ENCODE measurements around the gene THBS3. TPM values are rescaled to one million over a fixed set of nuclear protein-coding genes. Genes with fewer than 3 reads are reported as not detected.

Gene THBS3
- total and polyA plus RNA-seq, 2 of the 13 experiments (the other 11 are each of a cell fraction or from before 2014, with no cell fraction given): 0.86 to 3.6 TPM

- Histone ChIP-seq H3K4me2 (ENCODE audit: low read depth, low read length) (no peak overlapping the region), H3K27me3 (ENCODE audit: control insufficient read depth in 1 of 2, insufficient read depth in 2 of 2, low read length in 2 of 2) (peaks cover 6 to 49% of the 10 kb centered on the region in 2 experiments; a peak in 4 of 5 replicates), H4K20me1 (ENCODE audit: insufficient read depth, low read length) (no peaks in the 10 kb centered on the region), H3K4me1 (ENCODE audit: insufficient read depth, low read length) (peaks cover 38% of the 10 kb centered on the region), H3K27ac (ENCODE audit: extremely low read length, insufficient read depth, low read length) (no peak overlapping the region), H3K79me2 (ENCODE audit: insufficient read depth, low read length) (no peaks in the 10 kb centered on the region), H3K9ac (ENCODE audit: insufficient read depth, low read depth, low read length) (no peak overlapping the region), H3K36me3 (replicated peaks in 1 of 2; ENCODE audit: control insufficient read depth in 1 of 2, insufficient read depth in 2 of 2, low read length in 2 of 2) (no peaks in the 10 kb centered on the region), H3K9me3 (ENCODE audit: low read length) (no peaks in the 10 kb centered on the region), H3K4me3 (replicated peaks in 1 of 3; ENCODE audit: insufficient read depth in 1 of 3, low read depth in 2 of 3, low read length in 3 of 3) (no peak overlapping the region), H2AFZ (ENCODE audit: low read length) (no peak overlapping the region)
- 38% methylated on average over 5 of the region's 7 CpGs for WGBS (ENCODE audit: low lambda C conversion rate)
- ChIA-PET CTCF (ENCODE audit: low intra/inter-chr PET ratio, low total read pairs) (no interaction called here), POLR2A (no interaction called here)
- BruUV-seq (replicated peaks): no TSS peak
- in situ Hi-C loops (cut with HindIII; ENCODE audit: extremely low pct_ligation_motif_present, low pct_unique_long_range_greater_than_20kb): no loop called here
- no peak for ATAC-seq
- intact Hi-C loops (cut with micrococcal nuclease; ENCODE audit: unreplicated experiment): no loop called here
- no peak for DNase-seq (ENCODE audit: low spot score)
- no peak for FAIRE-seq
- TF ChIP-seq FOXP4 (CRISPR knock-in tag; IDR thresholded peaks at IDR 0.05) (no peak), ATF7-NPFF (CRISPR knock-in tag; IDR thresholded peaks at IDR 0.05; ENCODE audit: low read depth) (no peak), ARID2 (CRISPR knock-in tag; IDR thresholded peaks at IDR 0.05; ENCODE audit: borderline replicate concordance) (no peak), HOXD1 (CRISPR knock-in tag; IDR thresholded peaks at IDR 0.05) (no peak), PHB2 (IDR thresholded peaks at IDR 0.05; ENCODE audit: partially characterized antibody) (no peak), HNRNPH1 (optimal IDR thresholded peaks at IDR 0.05; ENCODE audit: low read depth, low read length) (no peak), TBX3 (IDR thresholded peaks at IDR 0.05; ENCODE audit: borderline replicate concordance) (no peak), RAD21 (CRISPR knock-in tag; IDR thresholded peaks at IDR 0.05) (no peak), DZIP1 (CRISPR knock-in tag; IDR thresholded peaks at IDR 0.05) (no peak), TFDP2 (CRISPR knock-in tag; IDR thresholded peaks at IDR 0.05) (no peak), ZNF383 (CRISPR knock-in tag; IDR thresholded peaks at IDR 0.05; ENCODE audit: borderline replicate concordance) (no peak), ZNF576 (CRISPR knock-in tag; IDR thresholded peaks at IDR 0.05) (no peak), ZNF17 (CRISPR knock-in tag; IDR thresholded peaks at IDR 0.05) (no peak), ZNF501 (CRISPR knock-in tag; IDR thresholded peaks at IDR 0.05) (no peak), ZBTB4 (CRISPR knock-in tag; IDR thresholded peaks at IDR 0.05; ENCODE audit: borderline replicate concordance) (no peak), NFIC (IDR thresholded peaks at IDR 0.05; ENCODE audit: low read length) (no peak)
Measured at GRCh38 chr1:155182052-155182550, 25.6 kb downstream of the THBS3 start.
